Thyroid gland (tissue), 4 donors: ENCODE results near the gene PSD4.

Experiments
- CTCF ChIP-seq, 6 experiments: fragments of 200-600 bp in 3 of 6; fragments of 450-650 bp in 3 of 6; sonication (generic) in 3 of 6; IDR thresholded peaks; one replicate each; pipeline ENCODE4 v1.5.1; 2016 to 2019; ENCODE audit warnings: antibody characterized with exemption in 6 of 6, mild to moderate bottlenecking in 2 of 6, inconsistent platforms in 1 of 6, moderate library complexity in 1 of 6
- POLR2A ChIP-seq, 2 donors: fragments of 450-650 bp; IDR thresholded peaks; one replicate each; pipeline ENCODE4 v1.6.1; 2017; ENCODE audit warnings: antibody characterized with exemption in 2 of 2, mild to moderate bottlenecking in 2 of 2, moderate library complexity in 1 of 2

DNA sequence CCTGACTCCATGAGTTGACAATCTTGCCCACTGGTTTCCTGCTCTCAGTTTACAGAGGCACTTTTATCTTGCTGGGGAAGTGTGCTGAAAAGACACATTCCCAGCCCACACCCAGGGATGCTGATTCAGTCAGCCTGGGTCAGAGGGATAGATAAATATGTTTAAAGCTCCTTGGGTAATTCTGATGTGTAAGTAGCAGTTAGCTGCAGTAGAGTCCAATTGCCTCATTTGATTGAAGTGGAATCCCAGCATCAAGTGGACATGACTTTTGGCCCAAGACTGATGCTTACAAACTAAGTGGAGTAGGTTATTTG, 29.4 kb downstream of the PSD4 start:
- no peak for TF ChIP-seq POLR2A (IDR thresholded peaks at IDR 0.05)
- TF ChIP-seq CTCF (IDR thresholded peaks at IDR 0.05), result no peak
